ENCODE results near the gene NCOA6.

GRCh38 chr20:34874094-34874654 is 48.7 kb upstream of the NCOA6 start:
- peak; percentile 83 for TF ChIP-seq CTCF (IDR thresholded peaks at IDR 0.05; ENCODE audit: low read length)
- no peak for TF ChIP-seq EZH2phosphoT487 (IDR thresholded peaks at IDR 0.05; ENCODE audit: low read length)

Measured in MM.1S (cell line).